ENCODE results near the gene NDUFB8. TPM values are rescaled to one million over a fixed set of nuclear protein-coding genes. Genes with fewer than 3 reads are reported as not detected.

NDUFB8 gene
- total and polyA plus RNA-seq, 10 of the 15 experiments (the other 5 are each of a cell fraction or from before 2014, with no cell fraction given), result 180 to 572 (median 382) TPM

DNA sequence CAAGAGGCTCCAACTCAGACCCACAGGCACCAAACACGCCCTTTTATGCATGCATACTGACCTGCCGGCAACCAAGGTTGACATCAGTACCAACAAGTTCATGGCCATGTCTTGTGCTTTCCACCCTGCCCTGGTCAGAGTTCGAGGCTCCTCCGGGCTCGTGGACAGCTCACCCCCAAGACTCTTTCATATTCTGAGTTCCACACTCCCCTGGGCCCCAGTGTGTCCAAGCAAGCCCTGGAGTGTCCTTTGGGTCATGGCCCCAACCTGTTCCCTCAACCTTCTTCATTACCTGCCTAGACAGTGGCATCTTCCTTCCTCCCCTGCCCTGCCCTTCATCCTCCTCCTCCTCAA is 46.6 kb upstream of the NDUFB8 start:
- POLR2A ChIA-PET, result no interaction called here
- FAIRE-seq, result no peak

More for the DNA sequence above, 46.6 kb upstream of the NDUFB8 start:
- Histone ChIP-seq H3K36me3 (ENCODE audit: control insufficient read depth in 2 of 2, insufficient read depth in 2 of 2, low read length in 1 of 2) (no peaks in the 10 kb centered on the region), H3K9me3 (replicated peaks; ENCODE audit: control insufficient read depth, insufficient read depth, low read length) (no peaks in the 10 kb centered on the region), H3K27ac (ENCODE audit: control insufficient read depth, insufficient read depth) (no peak overlapping the region), H3K4me3 (no peak overlapping the region), H3K4me1 (ENCODE audit: control insufficient read depth, insufficient read depth, low read length) (no peaks in the 10 kb centered on the region), H2AFZ (ENCODE audit: control insufficient read depth, low read depth, low read length) (no peak overlapping the region), H3K4me2 (ENCODE audit: control insufficient read depth, insufficient read depth) (no peak overlapping the region), H3K9ac (ENCODE audit: control insufficient read depth, insufficient read depth, low read length) (no peak overlapping the region), H3K27me3 (replicated peaks in 1 of 2; ENCODE audit: control insufficient read depth in 2 of 2, insufficient read depth in 2 of 2, low read length in 1 of 2) (peaks cover 1 to 5% of the 10 kb centered on the region in 2 experiments; a peak in 2 of 4 replicates), H3K79me2 (ENCODE audit: control insufficient read depth, insufficient read depth, low read length) (no peaks in the 10 kb centered on the region), H4K20me1 (ENCODE audit: control insufficient read depth, insufficient read depth) (peaks cover 3% of the 10 kb centered on the region)
- no peak for DNase-seq (ENCODE audit: low read depth, low spot score)
- SMC1A ChIA-PET (ENCODE audit: uncharacterized antibody, unreplicated experiment), result no interaction called here
- in situ Hi-C loops (cut with MboI) (no loop called here), intact Hi-C loops (cut with micrococcal nuclease; ENCODE audit: unreplicated experiment) (no loop called here)
- WGBS (ENCODE audit: insufficient coverage, insufficient replicate concordance, low lambda C conversion rate, missing lambda C conversion rate), result 25% methylated on average over 5 of the region's 5 CpGs
- CTCF ChIA-PET, result interaction anchor here (1.1 kb wide), 1 partner anchor 14 kb away, joined by 4 read pairs; no protein-coding TSS in a partner anchor
- RAD21 ChIA-PET (ENCODE audit: unreplicated experiment), result no interaction called here
- no TSS peak for BruUV-seq (replicated peaks)
- ATAC-seq, result no peak
- TF ChIP-seq EZH2 (IDR thresholded peaks at IDR 0.05; ENCODE audit: borderline replicate concordance, control insufficient read depth, low read depth, low read length) (no peak), YBX1 (IDR thresholded peaks at IDR 0.05) (no peak), GABPA (IDR thresholded peaks at IDR 0.05; ENCODE audit: low read depth) (no peak), SREBF1 (IDR thresholded peaks at IDR 0.05; ENCODE audit: low read length) (no peak), YY1 (IDR thresholded peaks at IDR 0.05; ENCODE audit: low read depth, low read length) (no peak), NR2C2 (IDR thresholded peaks at IDR 0.05; ENCODE audit: borderline replicate concordance, control insufficient read depth, insufficient read length, low read depth) (no peak), NBN (IDR thresholded peaks at IDR 0.05) (no peak), SUPT20H (IDR thresholded peaks at IDR 0.05; ENCODE audit: borderline replicate concordance, control insufficient read depth, low read depth, low read length) (no peak), CHD4 (IDR thresholded peaks at IDR 0.05) (no peak), PML (IDR thresholded peaks at IDR 0.05; ENCODE audit: low read length) (no peak)
- TF ChIP-seq, protein P1, sequence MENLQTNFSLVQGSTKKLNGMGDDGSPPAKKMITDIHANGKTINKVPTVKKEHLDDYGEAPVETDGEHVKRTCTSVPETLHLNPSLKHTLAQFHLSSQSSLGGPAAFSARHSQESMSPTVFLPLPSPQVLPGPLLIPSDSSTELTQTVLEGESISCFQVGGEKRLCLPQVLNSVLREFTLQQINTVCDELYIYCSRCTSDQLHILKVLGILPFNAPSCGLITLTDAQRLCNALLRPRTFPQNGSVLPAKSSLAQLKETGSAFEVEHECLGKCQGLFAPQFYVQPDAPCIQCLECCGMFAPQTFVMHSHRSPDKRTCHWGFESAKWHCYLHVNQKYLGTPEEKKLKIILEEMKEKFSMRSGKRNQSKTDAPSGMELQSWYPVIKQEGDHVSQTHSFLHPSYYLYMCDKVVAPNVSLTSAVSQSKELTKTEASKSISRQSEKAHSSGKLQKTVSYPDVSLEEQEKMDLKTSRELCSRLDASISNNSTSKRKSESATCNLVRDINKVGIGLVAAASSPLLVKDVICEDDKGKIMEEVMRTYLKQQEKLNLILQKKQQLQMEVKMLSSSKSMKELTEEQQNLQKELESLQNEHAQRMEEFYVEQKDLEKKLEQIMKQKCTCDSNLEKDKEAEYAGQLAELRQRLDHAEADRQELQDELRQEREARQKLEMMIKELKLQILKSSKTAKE (IDR thresholded peaks at IDR 0.05; ENCODE audit: low read depth, poor library complexity, severe bottlenecking), result no peak
- TF ChIP-seq, protein P2, sequence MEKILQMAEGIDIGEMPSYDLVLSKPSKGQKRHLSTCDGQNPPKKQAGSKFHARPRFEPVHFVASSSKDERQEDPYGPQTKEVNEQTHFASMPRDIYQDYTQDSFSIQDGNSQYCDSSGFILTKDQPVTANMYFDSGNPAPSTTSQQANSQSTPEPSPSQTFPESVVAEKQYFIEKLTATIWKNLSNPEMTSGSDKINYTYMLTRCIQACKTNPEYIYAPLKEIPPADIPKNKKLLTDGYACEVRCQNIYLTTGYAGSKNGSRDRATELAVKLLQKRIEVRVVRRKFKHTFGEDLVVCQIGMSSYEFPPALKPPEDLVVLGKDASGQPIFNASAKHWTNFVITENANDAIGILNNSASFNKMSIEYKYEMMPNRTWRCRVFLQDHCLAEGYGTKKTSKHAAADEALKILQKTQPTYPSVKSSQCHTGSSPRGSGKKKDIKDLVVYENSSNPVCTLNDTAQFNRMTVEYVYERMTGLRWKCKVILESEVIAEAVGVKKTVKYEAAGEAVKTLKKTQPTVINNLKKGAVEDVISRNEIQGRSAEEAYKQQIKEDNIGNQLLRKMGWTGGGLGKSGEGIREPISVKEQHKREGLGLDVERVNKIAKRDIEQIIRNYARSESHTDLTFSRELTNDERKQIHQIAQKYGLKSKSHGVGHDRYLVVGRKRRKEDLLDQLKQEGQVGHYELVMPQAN (conservative IDR thresholded peaks at IDR 0.05), result no peak
- TF ChIP-seq, protein P3, sequence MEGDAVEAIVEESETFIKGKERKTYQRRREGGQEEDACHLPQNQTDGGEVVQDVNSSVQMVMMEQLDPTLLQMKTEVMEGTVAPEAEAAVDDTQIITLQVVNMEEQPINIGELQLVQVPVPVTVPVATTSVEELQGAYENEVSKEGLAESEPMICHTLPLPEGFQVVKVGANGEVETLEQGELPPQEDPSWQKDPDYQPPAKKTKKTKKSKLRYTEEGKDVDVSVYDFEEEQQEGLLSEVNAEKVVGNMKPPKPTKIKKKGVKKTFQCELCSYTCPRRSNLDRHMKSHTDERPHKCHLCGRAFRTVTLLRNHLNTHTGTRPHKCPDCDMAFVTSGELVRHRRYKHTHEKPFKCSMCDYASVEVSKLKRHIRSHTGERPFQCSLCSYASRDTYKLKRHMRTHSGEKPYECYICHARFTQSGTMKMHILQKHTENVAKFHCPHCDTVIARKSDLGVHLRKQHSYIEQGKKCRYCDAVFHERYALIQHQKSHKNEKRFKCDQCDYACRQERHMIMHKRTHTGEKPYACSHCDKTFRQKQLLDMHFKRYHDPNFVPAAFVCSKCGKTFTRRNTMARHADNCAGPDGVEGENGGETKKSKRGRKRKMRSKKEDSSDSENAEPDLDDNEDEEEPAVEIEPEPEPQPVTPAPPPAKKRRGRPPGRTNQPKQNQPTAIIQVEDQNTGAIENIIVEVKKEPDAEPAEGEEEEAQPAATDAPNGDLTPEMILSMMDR (IDR thresholded peaks at IDR 0.05 in 2 of 3, conservative IDR thresholded peaks at IDR 0.05 in 1 of 3; ENCODE audit: control insufficient read depth in 2 of 3, extremely low read depth in 1 of 3, insufficient read depth in 1 of 3, low read depth in 3 of 3, low read length in 3 of 3), result no peak
- TF ChIP-seq, protein P4, sequence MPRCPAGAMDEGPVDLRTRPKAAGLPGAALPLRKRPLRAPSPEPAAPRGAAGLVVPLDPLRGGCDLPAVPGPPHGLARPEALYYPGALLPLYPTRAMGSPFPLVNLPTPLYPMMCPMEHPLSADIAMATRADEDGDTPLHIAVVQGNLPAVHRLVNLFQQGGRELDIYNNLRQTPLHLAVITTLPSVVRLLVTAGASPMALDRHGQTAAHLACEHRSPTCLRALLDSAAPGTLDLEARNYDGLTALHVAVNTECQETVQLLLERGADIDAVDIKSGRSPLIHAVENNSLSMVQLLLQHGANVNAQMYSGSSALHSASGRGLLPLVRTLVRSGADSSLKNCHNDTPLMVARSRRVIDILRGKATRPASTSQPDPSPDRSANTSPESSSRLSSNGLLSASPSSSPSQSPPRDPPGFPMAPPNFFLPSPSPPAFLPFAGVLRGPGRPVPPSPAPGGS (IDR thresholded peaks at IDR 0.05; ENCODE audit: borderline replicate concordance, insufficient read depth, low read depth, low read length, poor library complexity, severe bottlenecking), result no peak

Data from GM12878 (cell line).